Prostate gland (tissue), 2 donors: Measurements from ENCODE around the gene FAM156B.
"Not testable (repeated sequence)": the region's sequence is repeated elsewhere in the genome, so short reads cannot be mapped to it uniquely, and the experiment has no call there.

Experiments used
- CTCF ChIP-seq, 4 experiments: fragments of 200-600 bp in 2 of 4; fragments of 450-650 bp in 2 of 4; sonication (generic) in 2 of 4; IDR thresholded peaks; 1 replicate in 3 of 4; 2 replicates in 1 of 4; pipeline ENCODE4 v1.5.1; 2016 to 2019; ENCODE audit warnings: antibody characterized with exemption in 4 of 4, mild to moderate bottlenecking in 2 of 4, moderate library complexity in 2 of 4
- POLR2A ChIP-seq: fragments of 450-650 bp; IDR thresholded peaks from one replicate; pipeline ENCODE4 v1.6.1; 2016; ENCODE audit warnings: antibody characterized with exemption, mild to moderate bottlenecking
- POLR2AphosphoS5 ChIP-seq: sonication (generic); formaldehyde crosslinking; IDR thresholded peaks from one replicate; pipeline ENCODE4 v1.6.1; 2017; ENCODE audit warnings: antibody characterized with exemption

- not testable (repeated sequence) for TF ChIP-seq CTCF (IDR thresholded peaks at IDR 0.05); POLR2A; POLR2AphosphoS5
Observed at GRCh38 chrX:52856991-52857525, 40.1 kb upstream of the FAM156B start.
